Upper lobe of left lung (tissue), 6 donors: ENCODE measurements around the gene CACNA1H. TPM values are rescaled to one million over a fixed set of nuclear protein-coding genes. Genes with fewer than 3 reads are reported as not detected.
"Not testable (repeated sequence)": the region's sequence is repeated elsewhere in the genome, so short reads cannot be mapped to it uniquely, and the experiment has no call there.

Experiments used
- ATAC-seq, 2 donors: fragments of 200-7000 bp; cut with Tn5 transposase; one replicate each; pipeline ENCODE4 v1.9.1; 2022; ENCODE audit warnings: mild to moderate bottlenecking in 2 of 2, moderate library complexity in 2 of 2; ENCODE audit not compliant: low FRiP score in 2 of 2
- DNase-seq, 2 donors: peaks; one replicate each; pipeline ENCODE4 v3.0.0-alpha.2; 2019 to 2020
- H3K27ac ChIP-seq, 4 donors: fragments of 200-600 bp; sonication (generic); one replicate each; pipeline ENCODE4 v1.5.1; 2016 to 2019
- H3K27me3 ChIP-seq, 4 donors: fragments of 200-600 bp; sonication (generic); one replicate each; pipeline ENCODE4 v1.5.1; 2017 to 2019
- H3K36me3 ChIP-seq, 4 donors: fragments of 200-600 bp; sonication (generic); one replicate each; pipeline ENCODE4 v1.5.1; 2016 to 2019
- H3K4me1 ChIP-seq, 4 donors: fragments of 200-600 bp; sonication (generic); one replicate each; pipeline ENCODE4 v1.5.1; 2018 to 2019
- H3K4me3 ChIP-seq, 4 donors: fragments of 200-600 bp; sonication (generic); one replicate each; pipeline ENCODE4 v1.5.1; 2017 to 2019; ENCODE audit warnings: mild to moderate bottlenecking in 2 of 4, moderate library complexity in 1 of 4
- H3K9me3 ChIP-seq, 4 donors: fragments of 200-600 bp; sonication (generic); one replicate each; pipeline ENCODE4 v1.5.1; 2018 to 2019
- CTCF ChIP-seq, 6 experiments: fragments of 450-650 bp in 4 of 6; fragments of 200-600 bp in 2 of 6; sonication (generic) in 2 of 6; IDR thresholded peaks; one replicate each; pipeline ENCODE4 v1.5.1; 2016 to 2019; ENCODE audit warnings: antibody characterized with exemption in 6 of 6
- EP300 ChIP-seq, 4 donors: sonication (generic); formaldehyde crosslinking; IDR thresholded peaks; one replicate each; pipeline ENCODE4 v1.5.1; 2017; ENCODE audit warnings: antibody characterized with exemption in 4 of 4, control low read depth in 2 of 4
- POLR2A ChIP-seq, 4 donors: fragments of 450-650 bp; IDR thresholded peaks; one replicate each; pipeline ENCODE4 v1.5.1; 2016 to 2017; ENCODE audit warnings: antibody characterized with exemption in 4 of 4, mild to moderate bottlenecking in 2 of 4
- POLR2AphosphoS5 ChIP-seq, 2 donors: sonication (generic); formaldehyde crosslinking; IDR thresholded peaks; one replicate each; pipeline ENCODE4 v1.5.1; 2017; ENCODE audit warnings: antibody characterized with exemption in 2 of 2
- WGBS, 2 donors: methylation state at CpG; one replicate each; pipeline ENCODE4 v1.1.5; 2017 to 2018; 5-methylcytosine and 5-hydroxymethylcytosine counted together
- total RNA-seq, 6 donors: library from RNA; depleted of rRNA in 4 of 6; stranded (reverse); fragments of >200 nt in 4 of 6; gene quantifications; one replicate each; pipeline versions ENCODE4 v1.1.0 to v1.2.1, GENCODE V29; 2016 to 2021
- donor health status: DM: no; HTN: no; CAD: no; lungs with moderate emphysema.
- donor health status: DM: no; HTN: yes; CAD: no; lungs with severe emphysema.

CACNA1H gene
- total RNA-seq, 6 donors from 2014 or later: 6.4 to 46.1 (median 9.3) TPM

DNA sequence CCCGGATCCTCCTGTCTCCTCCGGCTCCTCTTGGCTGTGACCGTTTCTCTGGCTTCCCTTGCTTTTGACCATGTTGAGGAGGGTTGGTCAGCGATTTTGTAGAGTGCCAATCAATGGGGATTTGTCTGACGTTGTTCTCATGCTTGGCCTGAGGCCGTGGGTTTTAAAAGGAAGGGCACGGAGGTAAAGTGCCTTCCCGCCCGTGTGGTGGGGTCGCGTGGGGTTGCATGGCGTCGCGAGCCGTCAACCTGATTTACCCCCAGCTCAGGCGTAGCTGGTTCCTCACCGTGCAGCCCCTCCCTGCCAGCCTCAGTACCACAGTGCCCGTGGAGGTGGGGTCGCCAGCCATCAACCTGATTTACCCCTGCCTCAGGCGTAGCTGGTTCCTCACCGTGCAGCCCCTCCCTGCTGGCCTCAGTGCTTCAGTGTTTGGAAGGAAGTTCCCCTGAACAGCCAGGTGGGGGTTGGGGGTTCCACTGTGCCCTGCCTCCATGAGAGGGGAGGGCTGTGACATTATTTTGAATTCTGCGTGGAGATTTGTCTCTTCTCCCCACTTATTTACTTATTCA lies 92.6 kb downstream of the CACNA1H start:
- ATAC-seq: no peak
- no peak for TF ChIP-seq EP300 (IDR thresholded peaks at IDR 0.05)
- no peak for TF ChIP-seq POLR2AphosphoS5 (IDR thresholded peaks at IDR 0.05)
- no peak for TF ChIP-seq CTCF (IDR thresholded peaks at IDR 0.05)
- TF ChIP-seq POLR2A (IDR thresholded peaks at IDR 0.05): no peak
- Histone ChIP-seq H3K4me1 (no peaks in the 10 kb centered on the region), H3K27me3 (no peaks in the 10 kb centered on the region), H3K4me3 (no peak overlapping the region), H3K36me3 (no peaks in the 10 kb centered on the region), H3K9me3 (no peaks in the 10 kb centered on the region), H3K27ac (no peak overlapping the region)
- WGBS, 2 donors: 42 to 47% methylated on average over 21 to 22 of the region's 22 CpGs
- DNase-seq: no peak

DNA sequence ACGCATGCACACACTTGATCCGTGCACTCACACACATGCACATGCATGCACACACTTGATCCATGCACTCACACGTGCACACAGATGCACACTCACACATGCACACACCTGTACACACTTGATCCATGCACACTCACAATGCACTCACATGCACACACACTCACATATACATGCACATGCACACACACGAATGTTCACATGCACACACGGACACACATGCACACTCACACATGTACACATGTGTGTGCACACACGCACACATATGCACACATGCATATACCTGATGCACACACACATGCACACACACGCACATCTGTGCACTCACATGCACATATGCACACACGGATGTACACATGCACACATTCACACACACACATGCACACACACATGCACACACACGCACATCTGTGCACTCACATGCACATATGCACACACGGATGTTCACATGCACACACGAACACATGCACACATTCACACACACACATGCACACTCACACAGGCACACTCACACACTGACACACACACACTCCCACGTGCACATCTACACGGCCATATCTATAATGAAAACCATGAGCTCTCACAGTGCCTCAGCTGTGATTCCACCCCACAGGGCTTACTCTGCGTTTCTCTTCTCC lies 95.1 kb downstream of the CACNA1H start:
- not testable (repeated sequence) for H3K4me3 ChIP-seq, H3K9me3 ChIP-seq, H3K36me3 ChIP-seq, ATAC-seq, H3K27me3 ChIP-seq, H3K27ac ChIP-seq, H3K4me1 ChIP-seq, DNase-seq
- 87 to 90% methylated on average over 7 to 12 of the region's 14 CpGs for WGBS, 2 donors

- not testable (repeated sequence) for H3K4me1 ChIP-seq, H3K36me3 ChIP-seq, H3K4me3 ChIP-seq, H3K27me3 ChIP-seq, H3K27ac ChIP-seq, H3K9me3 ChIP-seq
- 57% methylated on average over 4 of the region's 43 CpGs; no CpG with 5 or more reads in 1 of the 2 donors for WGBS, 2 donors
- DNase-seq: peak in 1 of 2 donors; percentile 64
- peak; percentile 61 to 83 for ATAC-seq
These were observed 96.3 kb downstream of the CACNA1H start for GRCh38 chr16:1249031-1249755.

- ATAC-seq: peak in 1 of 2 donors; percentile 19
- H3K27me3 ChIP-seq, DNase-seq, H3K9me3 ChIP-seq, H3K4me1 ChIP-seq, H3K4me3 ChIP-seq, H3K36me3 ChIP-seq, H3K27ac ChIP-seq: not testable (repeated sequence)
- no CpG with 5 or more reads among the region's 47 CpGs for WGBS, 2 donors
These were observed 100.9 kb downstream of the CACNA1H start for GRCh38 chr16:1253701-1254364.

- H3K36me3 ChIP-seq: not testable (repeated sequence)
- peak in 1 of 2 donors; percentile 24 for DNase-seq
- peaks cover 0 to 11% (median 4%) of the 10 kb centered on the region in 4 donors for H3K27me3 ChIP-seq
These were observed 101.9 kb downstream of the CACNA1H start for GRCh38 chr16:1254821-1255220.

DNA sequence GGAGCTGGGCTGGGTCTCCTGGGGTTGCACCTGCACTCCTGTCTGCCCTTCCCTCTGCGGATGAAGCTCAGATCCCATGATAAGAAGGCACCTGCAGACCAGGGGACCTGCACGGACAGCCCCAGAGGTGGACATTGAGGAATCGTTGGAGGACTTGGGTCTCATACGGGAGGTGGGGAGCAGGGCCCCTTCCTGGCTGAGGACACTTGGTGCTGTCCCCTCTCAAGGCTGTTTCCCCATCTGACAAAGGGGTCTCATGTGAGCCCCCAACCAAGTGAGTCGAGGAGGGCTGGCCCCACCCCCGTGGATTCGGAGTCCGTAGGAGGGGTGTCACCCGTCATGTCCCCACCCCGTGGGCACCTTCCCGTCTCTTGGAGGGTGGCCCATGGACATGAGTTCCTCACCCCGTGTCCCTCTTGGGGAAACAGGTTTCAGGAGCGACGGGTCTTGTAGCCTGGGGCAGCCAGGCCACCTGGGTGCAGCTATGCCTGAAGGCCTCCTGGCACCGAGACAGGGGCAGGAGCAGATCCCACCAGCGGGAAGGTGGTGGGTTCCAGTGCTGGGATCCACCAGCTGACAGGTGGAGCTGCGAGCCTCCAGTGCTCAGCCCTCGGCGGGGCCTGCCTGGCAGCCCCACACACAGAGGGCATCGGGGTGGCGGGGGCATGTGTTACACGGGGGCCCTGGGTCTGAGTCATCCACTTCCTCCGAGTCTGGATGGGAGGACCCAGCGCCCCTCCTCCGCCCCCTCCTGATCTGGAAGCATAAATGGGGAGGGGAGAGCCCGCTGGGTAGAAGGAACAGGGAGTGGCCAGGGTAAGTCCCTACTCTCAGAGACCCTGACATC lies 102.6 kb downstream of the CACNA1H start, which contains the start of gene TPSD1:
Gene TPSD1, plus strand, starts transcription at position 794 of the 847 bp plus-strand sequence. CDS start 212 bp downstream, outside the sequence.
- WGBS, 2 donors: 70 to 73% methylated on average over 2 to 20 of the region's 26 CpGs
- ATAC-seq: peak; percentile 2 to 28
- H3K4me1 ChIP-seq, H3K9me3 ChIP-seq, H3K36me3 ChIP-seq, H3K27ac ChIP-seq, H3K4me3 ChIP-seq: not testable (repeated sequence)
- peaks cover 0 to 18% (median 6%) of the 10 kb centered on the region in 4 donors for H3K27me3 ChIP-seq
- peak in 1 of 2 donors; percentile 65 for DNase-seq

More at GRCh38 chr16:1254821-1255220, 101.9 kb downstream of the CACNA1H start:
- not testable (repeated sequence) for H3K27ac ChIP-seq, H3K4me3 ChIP-seq, ATAC-seq, H3K9me3 ChIP-seq, H3K4me1 ChIP-seq
- WGBS, 2 donors: no CpG with 5 or more reads among the region's 3 CpGs

- not testable (repeated sequence) for H3K27ac ChIP-seq, H3K4me3 ChIP-seq, H3K36me3 ChIP-seq, H3K9me3 ChIP-seq, H3K4me1 ChIP-seq
- peaks cover 0 to 23% (median 6%) of the 10 kb centered on the region in 4 donors for H3K27me3 ChIP-seq
- DNase-seq: peak in 1 of 2 donors; percentile 70
- WGBS, 2 donors: 78% methylated on average over 10 of the region's 23 CpGs; no CpG with 5 or more reads in 1 of the 2 donors
- peak; percentile 2 to 6 for ATAC-seq
These were observed 103.5 kb downstream of the CACNA1H start for GRCh38 chr16:1256296-1256873.
